ENCODE measurements around the gene C4B.
"Not testable (repeated sequence)": the region's sequence is repeated elsewhere in the genome, so short reads cannot be mapped to it uniquely, and the experiment has no call there.

C4B gene

DNA sequence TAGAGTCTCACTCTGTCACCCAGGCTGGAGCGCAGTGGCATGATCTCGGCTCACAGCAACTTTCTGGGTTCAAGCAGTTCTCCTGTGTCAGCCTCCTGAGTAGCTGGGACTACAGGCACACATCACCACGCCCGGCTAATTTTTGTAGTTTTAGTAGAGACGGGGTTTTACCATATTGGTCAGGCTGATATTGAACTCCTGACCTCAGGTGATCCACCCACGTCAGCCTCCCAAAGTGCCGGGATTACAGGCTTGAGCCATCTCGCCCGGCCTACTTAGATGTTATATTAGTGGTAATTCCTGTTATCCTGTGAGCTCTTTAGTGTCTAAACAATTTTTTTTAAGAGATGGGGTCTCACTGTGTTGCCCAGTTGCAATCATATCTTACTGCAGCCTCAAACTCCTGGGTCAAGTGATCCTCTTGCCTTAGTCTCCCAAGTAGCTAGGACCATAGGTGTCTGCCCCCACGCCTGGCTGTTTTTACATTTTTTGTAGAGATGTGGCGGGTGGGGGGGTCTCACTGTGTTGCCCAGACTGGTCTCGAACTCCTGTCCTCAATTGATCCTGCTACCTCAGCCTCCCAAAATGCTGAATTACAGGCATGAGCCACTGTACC lies 36.7 kb upstream of the C4B start:
- TF ChIP-seq CTCF (IDR thresholded peaks at IDR 0.05; ENCODE audit: insufficient read depth, missing control alignments) = no peak
- DNase-seq (ENCODE audit: insufficient read length, low spot score) (no peak), FAIRE-seq (no peak)

DNA sequence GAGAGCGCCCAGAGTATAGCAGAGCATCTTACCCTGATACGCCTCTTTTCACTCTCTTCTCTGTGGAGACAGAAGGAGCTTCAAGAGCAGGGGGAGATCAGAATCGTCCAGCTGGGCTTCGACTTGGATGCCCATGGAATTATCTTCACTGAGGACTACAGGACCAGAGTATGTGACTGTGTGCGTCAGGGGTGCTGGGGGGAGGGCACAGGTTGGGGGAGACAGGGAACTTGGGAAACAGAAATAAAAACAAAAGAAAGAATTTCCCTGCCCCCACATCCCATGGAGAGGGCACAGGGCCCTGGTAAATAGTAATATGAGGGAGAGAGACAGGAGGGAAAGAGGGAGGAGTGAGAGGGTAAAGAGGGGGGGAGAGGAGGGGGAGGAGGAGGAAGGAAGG lies 35.8 kb upstream of the C4B start:
- no peak for TF ChIP-seq CTCF (IDR thresholded peaks at IDR 0.05; ENCODE audit: insufficient read depth, missing control alignments)
- no peak for DNase-seq (ENCODE audit: insufficient read length, low spot score)
- FAIRE-seq = no peak

GRCh38 chr6:31979238-31979898 lies 35.2 kb upstream of the C4B start:
- FAIRE-seq = no peak
- no peak for TF ChIP-seq CTCF (IDR thresholded peaks at IDR 0.05; ENCODE audit: insufficient read depth, missing control alignments)
- DNase-seq (ENCODE audit: insufficient read length, low spot score) = no peak

DNA sequence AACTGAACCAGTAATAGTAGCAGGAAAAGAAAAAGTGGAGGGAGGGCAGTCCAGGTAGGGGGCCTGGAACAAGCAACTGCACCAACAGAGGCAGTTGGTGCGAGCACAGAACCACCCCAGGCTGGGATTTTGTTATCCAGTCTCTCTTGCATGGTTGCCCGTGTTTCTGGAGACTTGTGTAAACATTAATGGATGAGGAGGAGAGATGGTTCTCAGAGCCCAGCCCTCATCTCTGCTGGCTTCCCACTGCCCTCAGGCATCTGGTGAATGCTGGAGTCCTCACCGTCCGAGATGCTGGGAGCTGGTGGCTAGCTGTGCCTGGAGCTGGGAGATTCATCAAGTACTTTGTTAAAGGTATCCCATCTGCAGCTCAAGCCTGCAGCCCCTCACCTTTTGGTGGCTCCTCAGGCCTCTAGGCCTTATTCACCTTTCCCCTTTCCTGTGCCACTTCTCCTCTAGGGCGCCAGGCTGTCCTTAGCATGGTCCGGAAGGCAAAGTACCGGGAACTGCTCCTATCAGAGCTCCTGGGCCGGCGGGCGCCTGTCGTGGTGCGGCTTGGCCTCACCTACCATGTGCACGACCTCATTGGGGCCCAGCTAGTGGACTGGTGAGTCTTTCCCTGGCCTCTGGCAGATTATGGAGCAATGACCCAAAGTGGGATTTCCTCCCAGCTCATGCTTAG lies 34.3 kb upstream of the C4B start:
- FAIRE-seq; DNase-seq (ENCODE audit: insufficient read length, low spot score): not testable (repeated sequence)

DNA sequence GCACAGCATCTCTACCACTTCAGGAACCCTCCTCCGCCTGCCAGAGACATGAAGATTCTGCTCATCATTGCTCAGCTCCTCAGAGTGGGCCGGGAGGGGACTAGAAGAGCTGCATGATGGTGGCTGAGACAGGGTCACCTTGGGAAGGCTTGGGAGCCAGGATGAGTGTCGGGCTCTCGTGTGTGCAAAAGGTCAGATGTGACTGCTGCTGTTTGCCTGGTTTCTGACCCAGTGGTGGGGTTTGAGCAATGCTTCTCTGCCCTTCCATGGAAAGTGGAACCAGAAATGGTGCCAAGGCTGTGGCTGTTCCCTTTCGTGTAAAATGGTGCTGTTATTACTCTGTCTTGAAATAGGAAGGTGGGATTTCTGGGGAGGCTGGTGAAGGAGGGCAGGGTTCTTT lies 33.6 kb upstream of the C4B start:
- DNase-seq (ENCODE audit: insufficient read length, low spot score); FAIRE-seq: not testable (repeated sequence)

DNA sequence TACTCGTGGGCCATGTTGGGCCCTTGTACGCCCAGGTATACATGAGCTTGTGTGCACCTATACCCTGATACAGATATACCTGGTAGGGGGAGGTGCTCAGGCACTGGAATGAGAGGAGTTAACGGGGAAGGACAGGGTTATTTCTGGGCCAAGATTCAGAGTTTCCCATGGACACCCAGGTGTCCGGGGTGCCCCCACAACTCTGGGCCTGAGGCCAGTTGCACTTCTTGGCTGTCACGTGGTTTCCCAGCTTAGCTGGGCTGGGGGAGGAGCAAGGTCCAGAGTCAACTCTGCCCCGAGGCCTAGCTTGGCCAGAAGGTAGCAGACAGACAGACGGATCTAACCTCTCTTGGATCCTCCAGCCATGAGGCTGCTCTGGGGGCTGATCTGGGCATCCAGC lies 32.9 kb upstream of the C4B start, which contains the start of gene C4A:
Gene C4A (plus strand): TSS at position 314 of the 400 bp plus-strand sequence. CDS start 51 bp downstream, at position 365.
- FAIRE-seq; DNase-seq (ENCODE audit: insufficient read length, low spot score): not testable (repeated sequence)

GRCh38 chr6:31989363-31989762 lies 25.2 kb upstream of the C4B start:
- not testable (repeated sequence) for FAIRE-seq; DNase-seq (ENCODE audit: insufficient read length, low spot score)

DNA sequence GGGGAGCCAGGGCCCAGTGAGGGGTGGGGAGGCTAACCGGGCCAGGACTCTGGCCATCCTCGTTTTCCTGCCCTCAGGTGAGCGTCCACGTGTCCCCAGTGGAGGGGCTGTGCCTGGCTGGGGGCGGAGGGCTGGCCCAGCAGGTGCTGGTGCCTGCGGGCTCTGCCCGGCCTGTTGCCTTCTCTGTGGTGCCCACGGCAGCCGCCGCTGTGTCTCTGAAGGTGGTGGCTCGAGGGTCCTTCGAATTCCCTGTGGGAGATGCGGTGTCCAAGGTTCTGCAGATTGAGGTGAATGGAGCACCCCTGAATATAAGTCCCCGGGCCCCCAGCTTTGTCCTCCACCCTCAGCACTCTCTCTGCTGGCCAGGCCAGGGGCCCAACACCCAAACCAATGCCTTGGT lies 20.2 kb upstream of the C4B start:
- not testable (repeated sequence) for DNase-seq (ENCODE audit: insufficient read length, low spot score); FAIRE-seq

- not testable (repeated sequence) for FAIRE-seq; DNase-seq (ENCODE audit: insufficient read length, low spot score)
These were observed 18.2 kb upstream of the C4B start for GRCh38 chr6:31996385-31996784.

GRCh38 chr6:32002546-32003268 lies 11.9 kb upstream of the C4B start:
- FAIRE-seq; DNase-seq (ENCODE audit: insufficient read length, low spot score): not testable (repeated sequence)

DNA sequence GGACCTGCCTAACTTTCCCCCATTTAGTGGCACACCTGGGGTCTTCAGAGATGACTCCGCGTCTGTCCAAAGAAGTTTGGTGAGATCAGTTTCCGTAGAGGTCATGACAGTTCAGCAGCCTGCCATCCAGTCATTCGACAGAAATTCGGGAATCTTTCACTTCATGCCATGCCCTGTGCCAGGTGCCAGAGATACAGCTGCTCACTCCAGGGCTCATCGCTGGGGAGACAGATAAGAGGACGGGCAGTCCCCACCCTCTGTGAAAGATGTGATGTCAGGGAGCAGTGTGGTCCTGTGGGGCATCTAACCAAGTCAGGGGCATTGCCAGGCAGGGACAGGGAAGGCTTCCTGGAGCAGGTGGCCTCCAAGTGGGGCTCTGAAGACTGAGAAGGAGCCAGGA lies 11.3 kb upstream of the C4B start:
- not testable (repeated sequence) for FAIRE-seq

DNA sequence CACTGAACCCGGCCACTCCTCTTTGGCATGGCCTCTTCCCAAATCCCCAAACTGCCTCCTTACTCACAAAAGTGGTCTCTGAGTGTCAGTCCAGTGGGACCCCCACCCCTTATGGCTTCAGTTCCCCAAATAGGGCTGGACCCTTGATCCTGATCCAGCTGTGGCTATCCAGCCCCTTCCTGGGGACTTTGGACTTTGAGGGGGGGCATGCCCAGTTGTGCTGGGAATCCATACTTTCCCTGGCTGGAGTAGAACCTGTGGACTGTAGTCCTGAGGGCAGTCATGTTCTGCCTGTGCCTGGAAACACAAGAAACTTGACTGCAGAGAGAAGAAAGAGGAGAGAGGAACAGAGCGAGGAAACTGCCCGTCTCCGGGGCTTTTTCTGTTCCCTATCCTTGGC lies 10.2 kb upstream of the C4B start:
- not testable (repeated sequence) for FAIRE-seq; DNase-seq (ENCODE audit: insufficient read length, low spot score)

More for the DNA sequence above, 11.3 kb upstream of the C4B start:
- not testable (repeated sequence) for DNase-seq (ENCODE audit: insufficient read length, low spot score)

DNA sequence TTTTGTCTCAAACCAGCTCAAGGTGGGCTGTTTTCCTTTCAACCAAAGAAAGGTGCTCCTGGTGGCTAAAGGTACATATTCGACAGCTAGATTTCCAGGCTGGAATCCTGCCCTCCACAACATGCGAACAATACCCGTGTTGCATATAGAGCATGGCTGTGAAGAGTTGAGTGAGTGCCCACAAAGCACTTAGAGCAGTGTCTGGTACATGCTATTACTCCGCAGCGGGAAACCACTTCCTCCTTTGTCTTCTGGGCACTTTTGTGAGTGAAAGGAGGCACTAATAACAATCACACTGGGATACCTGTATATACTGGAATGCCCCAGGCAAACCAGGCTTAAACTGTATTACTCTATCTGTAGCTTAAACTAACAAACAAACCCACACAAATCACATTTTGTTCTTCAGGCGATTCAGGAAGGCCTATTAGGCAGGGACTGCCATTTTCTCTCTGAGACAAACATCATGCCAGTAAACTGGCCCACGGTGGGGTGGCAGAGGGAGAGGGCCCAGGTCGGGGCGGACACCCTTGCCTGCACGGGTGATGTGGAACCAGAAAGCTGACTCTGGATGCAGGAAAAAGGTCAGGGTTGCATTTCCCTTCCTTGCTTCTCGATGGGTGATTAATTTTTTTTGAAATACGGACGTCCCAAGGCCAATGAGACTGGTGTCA lies 9.6 kb upstream of the C4B start:
- FAIRE-seq; DNase-seq (ENCODE audit: insufficient read length, low spot score): not testable (repeated sequence)

GRCh38 chr6:32005538-32005880 lies 9.1 kb upstream of the C4B start:
- not testable (repeated sequence) for FAIRE-seq; DNase-seq (ENCODE audit: insufficient read length, low spot score)

- DNase-seq (ENCODE audit: insufficient read length, low spot score); FAIRE-seq: not testable (repeated sequence)
These were observed 8.5 kb upstream of the C4B start for GRCh38 chr6:32005991-32006529.

Measured in D721Med (cell line).